ENCODE data around the gene BTBD19. TPM values are rescaled to one million over a fixed set of nuclear protein-coding genes. Genes with fewer than 3 reads are reported as not detected.
A peak's percentile ranks its signal among the peaks of the same experiment; 100 is the strongest.
"Not testable (repeated sequence)": the region's sequence is repeated elsewhere in the genome, so short reads cannot be mapped to it uniquely, and the experiment has no call there.

Gene BTBD19
- total and polyA plus RNA-seq, 2 donors (not counting 1 experiment from before 2014, with no cell fraction given) = 5.0 to 8.7 TPM

- peak; percentile 62 to 86 for DNase-seq (ENCODE audit: low read depth in 2 of 2)
- Histone ChIP-seq H3K4me3 (replicated peaks in 1 of 4; ENCODE audit: control extremely low read depth in 1 of 4, insufficient read depth in 1 of 4, low read depth in 3 of 4, low read length in 4 of 4) (peak overlapping the region; percentile 47 to 64 (median 50)), H4K20me1 (ENCODE audit: control insufficient read depth, extremely low read depth, insufficient read depth, low read length) (no peaks in the 10 kb centered on the region), H3K4me2 (ENCODE audit: extremely low read depth, insufficient read depth, low read length) (peak overlapping the region; percentile 93), H3K79me2 (ENCODE audit: control insufficient read depth, insufficient read depth, low read length) (peaks cover 30% of the 10 kb centered on the region), H3K36me3 (ENCODE audit: control insufficient read depth, insufficient read depth, low read length) (peaks cover 31% of the 10 kb centered on the region), H3K9ac (ENCODE audit: insufficient read depth, low read length) (peak overlapping the region; percentile 92), H3K4me1 (ENCODE audit: control insufficient read depth, extremely low read depth, insufficient read depth, low read length) (peaks cover 64% of the 10 kb centered on the region), H3K27ac (ENCODE audit: insufficient read depth, low read length) (peak overlapping the region; percentile 100), H2AFZ (ENCODE audit: low read length) (no peak overlapping the region), H3K27me3 (ENCODE audit: control insufficient read depth, insufficient read depth, low read length) (no peaks in the 10 kb centered on the region), H3K9me3 (ENCODE audit: control insufficient read depth, insufficient read depth, low read depth, low read length) (no peaks in the 10 kb centered on the region)
- no peak for TF ChIP-seq EZH2 (IDR thresholded peaks at IDR 0.05; ENCODE audit: low read length, missing control alignments)
- no peak for TF ChIP-seq CTCF (conservative IDR thresholded peaks at IDR 0.05 in 1 of 2, IDR thresholded peaks at IDR 0.05 in 1 of 2; ENCODE audit: low read depth in 1 of 2, low read length in 2 of 2)
Observed at GRCh38 chr1:44808938-44809917, 905 bp downstream of the BTBD19 start.

- TF ChIP-seq CTCF (conservative IDR thresholded peaks at IDR 0.05 in 1 of 2, IDR thresholded peaks at IDR 0.05 in 1 of 2; ENCODE audit: low read depth in 1 of 2, low read length in 2 of 2) (no peak), EZH2 (IDR thresholded peaks at IDR 0.05; ENCODE audit: low read length, missing control alignments) (no peak)
- Histone ChIP-seq H3K4me2 (ENCODE audit: extremely low read depth, insufficient read depth, low read length) (peak overlapping the region; percentile 93), H4K20me1 (ENCODE audit: control insufficient read depth, extremely low read depth, insufficient read depth, low read length) (no peaks in the 10 kb centered on the region), H3K9ac (ENCODE audit: insufficient read depth, low read length) (no peak overlapping the region), H3K4me3 (replicated peaks in 1 of 4; ENCODE audit: control extremely low read depth in 1 of 4, insufficient read depth in 1 of 4, low read depth in 3 of 4, low read length in 4 of 4) (peak overlapping the region in 2 of 4 experiments; percentile 51 to 64), H3K79me2 (ENCODE audit: control insufficient read depth, insufficient read depth, low read length) (peaks cover 25% of the 10 kb centered on the region), H3K9me3 (ENCODE audit: control insufficient read depth, insufficient read depth, low read depth, low read length) (no peaks in the 10 kb centered on the region), H2AFZ (ENCODE audit: low read length) (no peak overlapping the region), H3K4me1 (ENCODE audit: control insufficient read depth, extremely low read depth, insufficient read depth, low read length) (peaks cover 63% of the 10 kb centered on the region), H3K27me3 (ENCODE audit: control insufficient read depth, insufficient read depth, low read length) (no peaks in the 10 kb centered on the region), H3K36me3 (ENCODE audit: control insufficient read depth, insufficient read depth, low read length) (peaks cover 25% of the 10 kb centered on the region), H3K27ac (ENCODE audit: insufficient read depth, low read length) (peak overlapping the region; percentile 100)
- DNase-seq (ENCODE audit: low read depth in 2 of 2) = peak in 1 of 2 donors; percentile 38
Observed at GRCh38 chr1:44810101-44810761, 1.9 kb downstream of the BTBD19 start.

GRCh38 chr1:44810762-44811105 is 2.4 kb downstream of the BTBD19 start:
- Histone ChIP-seq H3K79me2 (ENCODE audit: control insufficient read depth, insufficient read depth, low read length) (peaks cover 22% of the 10 kb centered on the region), H3K4me3 (replicated peaks in 1 of 4; ENCODE audit: control extremely low read depth in 1 of 4, insufficient read depth in 1 of 4, low read depth in 3 of 4, low read length in 4 of 4) (peak overlapping the region in 1 of 4 experiments; percentile 64)
- not testable (repeated sequence) for H3K9me3 ChIP-seq (ENCODE audit: control insufficient read depth, insufficient read depth, low read depth, low read length)

More at GRCh38 chr1:44810762-44811105, 2.4 kb downstream of the BTBD19 start:
- peaks cover 62% of the 10 kb centered on the region for H3K4me1 ChIP-seq (ENCODE audit: control insufficient read depth, extremely low read depth, insufficient read depth, low read length)
- peak overlapping the region; percentile 100 for H3K27ac ChIP-seq (ENCODE audit: insufficient read depth, low read length)
- H3K36me3 ChIP-seq (ENCODE audit: control insufficient read depth, insufficient read depth, low read length) = peaks cover 21% of the 10 kb centered on the region
- H3K9ac ChIP-seq (ENCODE audit: insufficient read depth, low read length); H3K27me3 ChIP-seq (ENCODE audit: control insufficient read depth, insufficient read depth, low read length); H4K20me1 ChIP-seq (ENCODE audit: control insufficient read depth, extremely low read depth, insufficient read depth, low read length); H3K4me2 ChIP-seq (ENCODE audit: extremely low read depth, insufficient read depth, low read length); DNase-seq (ENCODE audit: low read depth in 2 of 2); H2AFZ ChIP-seq (ENCODE audit: low read length): not testable (repeated sequence)

Measured in fibroblast of lung (primary cell).